Astrocyte (in vitro differentiated cells and primary cell): Measurements from ENCODE around the gene NUMB. TPM values are rescaled to one million over a fixed set of nuclear protein-coding genes. Genes with fewer than 3 reads are reported as not detected.

ENCODE experiments used
- DNase-seq: peaks from one replicate; pipeline ENCODE4 v3.0.0-alpha.2; 2010; ENCODE audit warnings: low read depth
- FAIRE-seq: peaks from 2 replicates; lab custom pipeline; 2011; peaks lifted over from hg19 to GRCh38; lab: Jason Lieb, UNC
- H2AFZ ChIP-seq: 2 replicates; pipeline ENCODE4 v1.6.0; 2012; ENCODE audit warnings: low read depth, low read length, inconsistent platforms
- H3K27ac ChIP-seq: 2 replicates; pipeline ENCODE4 v1.5.1; 2011; ENCODE audit warnings: low read depth, low read length, inconsistent platforms
- H3K27me3 ChIP-seq: 2 replicates; pipeline ENCODE4 v1.6.0; 2011; ENCODE audit warnings: low read length, inconsistent platforms; ENCODE audit not compliant: insufficient read depth
- H3K36me3 ChIP-seq: 2 replicates; pipeline ENCODE4 v1.5.1; 2011; ENCODE audit warnings: low read length, inconsistent platforms; ENCODE audit not compliant: insufficient read depth
- H3K4me1 ChIP-seq: 2 replicates; pipeline ENCODE4 v1.5.1; 2011; ENCODE audit warnings: low read length, inconsistent platforms; ENCODE audit not compliant: insufficient read depth
- H3K4me2 ChIP-seq: 2 replicates; pipeline ENCODE4 v1.6.0; 2012; ENCODE audit warnings: low read length, inconsistent platforms
- H3K4me3 ChIP-seq: 2 replicates; pipeline ENCODE4 v1.5.1; 2011; ENCODE audit warnings: low read depth, mild to moderate bottlenecking, low read length, inconsistent platforms; ENCODE audit not compliant: insufficient read depth
- H3K79me2 ChIP-seq: 2 replicates; pipeline ENCODE4 v1.6.0; 2012; ENCODE audit warnings: mild to moderate bottlenecking, low read length, inconsistent platforms; ENCODE audit not compliant: insufficient read depth
- H3K9ac ChIP-seq: 2 replicates; pipeline ENCODE4 v1.6.0; 2012; ENCODE audit warnings: mild to moderate bottlenecking, low read length, inconsistent platforms
- H3K9me3 ChIP-seq: 2 replicates; pipeline ENCODE4 v1.5.1; 2012; ENCODE audit warnings: low read depth, mild to moderate bottlenecking, low read length, inconsistent platforms; ENCODE audit not compliant: insufficient read depth
- H4K20me1 ChIP-seq: 2 replicates; pipeline ENCODE4 v1.6.0; 2012; ENCODE audit warnings: low read length, inconsistent platforms; ENCODE audit not compliant: insufficient read depth
- H3K27ac Mint-ChIP-seq: one replicate; pipeline ENCODE4 v1.8.0; 2021; ENCODE audit warnings: mild to moderate bottlenecking, mixed read lengths; ENCODE audit not compliant: unreplicated experiment
- H3K27me3 Mint-ChIP-seq: one replicate; pipeline ENCODE4 v1.8.0; 2021; ENCODE audit warnings: low read depth, mixed read lengths; ENCODE audit not compliant: unreplicated experiment
- H3K36me3 Mint-ChIP-seq: one replicate; pipeline ENCODE4 v1.8.0; 2021; ENCODE audit warnings: low read depth, mixed read lengths; ENCODE audit not compliant: unreplicated experiment
- H3K4me1 Mint-ChIP-seq: one replicate; pipeline ENCODE4 v1.8.0; 2021; ENCODE audit warnings: low read depth, mixed read lengths; ENCODE audit not compliant: unreplicated experiment
- H3K4me3 Mint-ChIP-seq: one replicate; pipeline ENCODE4 v1.8.0; 2021; ENCODE audit warnings: mild to moderate bottlenecking, moderate library complexity, mixed read lengths; ENCODE audit not compliant: unreplicated experiment
- H3K9me3 Mint-ChIP-seq: one replicate; pipeline ENCODE4 v1.8.0; 2021; ENCODE audit warnings: mild to moderate bottlenecking, mixed read lengths; ENCODE audit not compliant: unreplicated experiment
- CTCF ChIP-seq: IDR thresholded peaks from 2 replicates; pipeline ENCODE4 v1.5.1; 2011; ENCODE audit warnings: low read depth, mild to moderate bottlenecking, inconsistent platforms, low read length, moderate library complexity; ENCODE audit not compliant: insufficient read depth
- EZH2 ChIP-seq: IDR thresholded peaks from 2 replicates; pipeline ENCODE4 v1.6.1; 2012; ENCODE audit warnings: mild to moderate bottlenecking, low read length, inconsistent platforms; ENCODE audit not compliant: insufficient read depth
- total RNA-seq: library from RNA; stranded (reverse); gene quantifications from 2 replicates; pipeline ENCODE4 v1.2.1, GENCODE V29; 2021

Gene NUMB
- total RNA-seq, 1 donor from 2014 or later, result 93.9 TPM

GRCh38 chr14:73238941-73239340 is 219.4 kb downstream of the NUMB start:
- FAIRE-seq, result no peak
- Histone ChIP-seq H3K36me3 (no peaks in the 10 kb centered on the region), H3K79me2 (no peaks in the 10 kb centered on the region), H3K4me3 (peak overlapping the region; percentile 56), H4K20me1 (peaks cover 10% of the 10 kb centered on the region), H3K4me1 (peaks cover 26% of the 10 kb centered on the region), H3K4me2 (peak overlapping the region; percentile 84), H3K27me3 (peaks cover 52% of the 10 kb centered on the region), H3K27ac (no peak overlapping the region), H3K9ac (no peak overlapping the region), H3K9me3 (peaks cover 3% of the 10 kb centered on the region), H2AFZ (no peak overlapping the region)
- H3K27me3 Mint-ChIP-seq, result peaks cover 21% of the 10 kb centered on the region
- H3K4me3 Mint-ChIP-seq, result peak overlapping the region; percentile 78
- H3K36me3 Mint-ChIP-seq, result peaks cover 6% of the 10 kb centered on the region
- H3K27ac Mint-ChIP-seq, result no peak overlapping the region
- no peak for TF ChIP-seq CTCF
- TF ChIP-seq EZH2, result no peak
- no peak for DNase-seq
- H3K4me1 Mint-ChIP-seq, result peaks cover 45% of the 10 kb centered on the region
- H3K9me3 Mint-ChIP-seq, result no peaks in the 10 kb centered on the region

- Mint-ChIP-seq H3K36me3 (peaks cover 3% of the 10 kb centered on the region), H3K9me3 (no peaks in the 10 kb centered on the region), H3K27ac (no peak overlapping the region), H3K27me3 (peaks cover 22% of the 10 kb centered on the region), H3K4me1 (peaks cover 47% of the 10 kb centered on the region), H3K4me3 (peak overlapping the region; percentile 78)
- H3K27me3 ChIP-seq, result peaks cover 52% of the 10 kb centered on the region
- peaks cover 26% of the 10 kb centered on the region for H3K4me1 ChIP-seq
- H3K27ac ChIP-seq, result no peak overlapping the region
- TF ChIP-seq EZH2, result no peak
- no peak for TF ChIP-seq CTCF
- FAIRE-seq (peak; percentile 54), DNase-seq (peak; percentile 84)
- no peaks in the 10 kb centered on the region for H3K9me3 ChIP-seq
- peaks cover 10% of the 10 kb centered on the region for H4K20me1 ChIP-seq
- no peaks in the 10 kb centered on the region for H3K79me2 ChIP-seq
- H3K36me3 ChIP-seq, result no peaks in the 10 kb centered on the region
- peak overlapping the region; percentile 84 for H3K4me2 ChIP-seq
- H3K4me3 ChIP-seq, result peak overlapping the region; percentile 56
- peak overlapping the region; percentile 57 for H3K9ac ChIP-seq
- H2AFZ ChIP-seq, result peak overlapping the region; percentile 51
These were observed 219.9 kb downstream of the NUMB start for GRCh38 chr14:73238424-73238852.

- no peak for FAIRE-seq
- Histone ChIP-seq H3K27me3 (peaks cover 54% of the 10 kb centered on the region), H3K9ac (peak overlapping the region; percentile 57), H3K36me3 (no peaks in the 10 kb centered on the region), H2AFZ (peak overlapping the region; percentile 51), H3K4me3 (peak overlapping the region; percentile 56), H3K27ac (no peak overlapping the region), H4K20me1 (peaks cover 10% of the 10 kb centered on the region), H3K79me2 (no peaks in the 10 kb centered on the region), H3K4me1 (peaks cover 26% of the 10 kb centered on the region), H3K4me2 (peak overlapping the region; percentile 84), H3K9me3 (no peaks in the 10 kb centered on the region)
- peaks cover 24% of the 10 kb centered on the region for H3K27me3 Mint-ChIP-seq
- H3K27ac Mint-ChIP-seq, result no peak overlapping the region
- H3K9me3 Mint-ChIP-seq, result no peaks in the 10 kb centered on the region
- no peak for DNase-seq
- H3K36me3 Mint-ChIP-seq, result no peaks in the 10 kb centered on the region
- no peak for TF ChIP-seq CTCF
- TF ChIP-seq EZH2, result peak; percentile 55
- peaks cover 53% of the 10 kb centered on the region for H3K4me1 Mint-ChIP-seq
- H3K4me3 Mint-ChIP-seq, result peak overlapping the region; percentile 78
These were observed 220.4 kb downstream of the NUMB start for GRCh38 chr14:73237786-73238423.
